NCI-H1694 (cell line): ENCODE measurements around the gene KPNA5.
"Not testable (repeated sequence)": the region's sequence is repeated elsewhere in the genome, so short reads cannot be mapped to it uniquely, and the experiment has no call there.

ENCODE experiments used
- DNase-seq: peaks from one replicate; lab custom pipeline; 2025; lab: John Stamatoyannopoulos, UW

Gene KPNA5

DNA sequence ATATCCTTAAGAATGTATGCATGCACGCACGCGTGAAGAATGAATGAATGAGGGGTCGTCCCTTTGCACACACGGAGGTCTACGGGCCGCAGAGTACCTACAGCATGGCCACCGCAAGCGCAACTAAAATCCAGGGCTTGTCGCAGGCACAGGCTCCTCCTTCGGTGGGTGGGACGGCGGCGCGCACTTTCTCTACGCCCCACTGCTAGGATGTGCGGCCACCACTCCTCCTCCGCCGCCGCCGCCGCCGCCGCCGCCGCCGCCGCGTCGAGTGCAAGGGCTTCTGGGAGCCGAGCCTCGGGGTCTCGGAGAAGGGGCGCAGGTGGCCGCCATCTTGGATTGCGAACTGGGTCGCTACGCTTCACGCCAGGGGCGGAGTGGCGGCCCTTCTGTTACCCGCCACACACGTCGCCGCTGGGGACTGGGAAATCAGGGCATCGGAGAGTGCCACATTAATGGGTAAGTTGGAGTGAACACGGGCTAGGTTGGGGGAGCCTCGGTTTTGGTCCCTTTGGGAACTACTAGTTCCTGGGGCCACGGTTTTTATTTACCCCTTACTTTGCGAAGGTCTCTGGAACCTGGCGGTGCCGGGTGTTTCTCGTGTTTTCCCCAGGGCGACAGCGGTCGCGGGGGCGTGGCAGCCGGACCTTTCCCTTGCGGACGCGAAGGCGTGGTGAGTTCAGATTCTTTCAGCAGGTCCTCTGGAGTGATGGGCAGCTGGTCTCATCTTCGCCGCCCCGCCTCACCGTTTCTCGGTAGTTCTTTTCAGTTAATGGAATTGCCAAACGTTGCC lies at the start of gene KPNA5:
Gene KPNA5 (plus strand): TSS at position 332 of the 793 bp plus-strand sequence. CDS start 124 bp downstream, at position 456.
- DNase-seq, result peak; percentile 77

DNA sequence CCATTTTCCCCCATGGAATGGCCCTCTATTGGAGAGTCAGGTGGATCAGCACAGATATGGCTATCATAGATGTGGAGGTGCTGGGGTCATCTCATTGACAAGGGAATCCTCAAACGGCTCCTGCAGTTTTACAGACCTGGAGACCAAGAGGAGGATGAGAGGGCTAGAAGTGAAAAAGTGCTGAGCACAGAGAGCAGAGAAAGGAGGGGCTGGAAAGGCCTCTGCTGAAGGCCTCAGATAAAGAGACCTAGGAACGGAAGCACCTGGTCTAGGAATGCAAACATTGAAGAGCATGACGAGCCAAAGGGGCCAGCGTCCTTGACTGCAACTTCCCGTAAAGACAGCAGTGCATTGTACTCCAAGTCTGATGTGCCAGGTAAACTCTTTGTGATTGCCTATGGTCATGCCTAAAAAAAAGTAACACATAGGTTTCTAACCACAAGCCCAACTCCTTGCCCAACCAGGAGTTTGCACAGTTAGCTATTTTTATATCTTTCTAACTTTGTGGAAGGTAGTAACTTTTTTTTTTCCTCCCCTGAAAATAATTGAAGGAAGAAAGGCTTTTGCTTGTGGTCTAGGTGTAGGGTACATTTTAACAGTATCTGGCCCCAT lies 49.5 kb upstream of the KPNA5 start:
- no peak for DNase-seq

DNA sequence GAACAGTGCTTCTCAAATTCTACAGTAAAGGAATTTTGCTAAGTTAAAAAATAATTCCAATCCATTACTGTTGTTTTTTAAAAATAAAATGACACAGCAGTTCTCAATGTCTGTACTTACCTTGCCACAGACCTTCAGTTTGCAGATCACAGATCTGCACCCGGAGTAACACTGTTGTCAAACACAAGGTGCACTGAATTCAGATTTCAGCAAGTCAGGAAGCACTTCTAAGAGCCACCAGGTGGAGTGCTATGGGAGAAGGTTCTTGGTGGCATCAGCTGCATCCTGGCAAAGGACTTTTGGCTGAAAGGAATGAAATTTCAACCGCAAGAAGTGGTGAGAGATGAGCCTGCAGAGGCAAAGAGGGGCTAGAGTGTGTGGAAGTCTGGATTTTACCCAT lies 47.3 kb upstream of the KPNA5 start:
- DNase-seq, result no peak

DNA sequence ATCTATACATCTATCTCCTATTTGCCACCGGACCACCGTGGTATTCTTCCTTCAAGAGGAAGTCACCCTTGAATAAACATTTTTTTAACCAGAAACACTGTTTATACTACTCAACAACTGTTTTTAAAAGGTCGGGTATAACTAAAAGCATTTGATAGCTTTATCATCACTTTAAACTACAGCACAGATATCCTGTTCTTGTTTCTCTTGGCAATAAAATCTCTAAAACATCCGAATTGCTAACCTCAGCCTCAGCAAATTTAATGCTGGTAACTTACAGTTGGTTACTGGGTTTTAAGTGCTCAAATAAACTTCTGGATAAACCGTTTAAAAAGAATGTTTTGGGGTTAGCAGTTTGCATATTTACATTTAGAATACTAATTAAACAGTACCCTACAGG lies 32.9 kb upstream of the KPNA5 start:
- DNase-seq, result no peak

DNA sequence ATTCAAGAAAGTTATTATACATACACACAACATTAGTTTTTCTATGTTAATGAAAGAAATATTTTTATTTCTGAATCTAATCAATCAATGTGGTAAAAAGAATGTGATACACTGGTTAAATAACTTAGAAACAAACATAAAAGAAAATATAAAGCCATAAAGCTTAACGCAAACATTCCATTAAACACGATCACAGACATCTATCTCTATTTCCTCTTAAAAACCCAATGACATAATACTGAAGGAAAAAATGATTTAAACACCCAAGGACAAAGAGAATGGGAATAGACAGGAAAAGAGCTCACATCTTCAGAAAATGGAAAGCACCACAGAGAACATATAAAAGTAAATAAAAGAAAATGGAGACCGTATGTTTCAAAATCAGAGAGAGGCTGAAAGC lies 31.9 kb upstream of the KPNA5 start:
- DNase-seq, result no peak

DNA sequence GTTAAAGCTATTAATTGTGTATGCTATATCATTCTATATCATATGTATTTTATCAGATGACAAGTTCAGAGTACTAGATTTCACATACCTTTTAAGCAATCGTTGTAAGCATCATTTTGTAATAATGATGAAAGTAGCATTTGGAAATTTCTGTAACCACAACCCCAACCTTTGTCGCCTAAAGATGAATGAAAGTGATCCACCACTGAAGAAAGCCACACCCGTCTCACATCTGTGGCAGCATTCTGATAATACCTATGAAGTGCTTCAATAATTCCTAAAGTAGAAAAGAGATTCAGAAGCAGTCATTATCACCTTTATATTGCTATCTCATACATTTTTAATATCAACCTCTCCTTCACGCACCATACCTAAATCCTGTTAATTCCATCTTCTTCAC lies 29.1 kb upstream of the KPNA5 start:
- DNase-seq, result no peak

DNA sequence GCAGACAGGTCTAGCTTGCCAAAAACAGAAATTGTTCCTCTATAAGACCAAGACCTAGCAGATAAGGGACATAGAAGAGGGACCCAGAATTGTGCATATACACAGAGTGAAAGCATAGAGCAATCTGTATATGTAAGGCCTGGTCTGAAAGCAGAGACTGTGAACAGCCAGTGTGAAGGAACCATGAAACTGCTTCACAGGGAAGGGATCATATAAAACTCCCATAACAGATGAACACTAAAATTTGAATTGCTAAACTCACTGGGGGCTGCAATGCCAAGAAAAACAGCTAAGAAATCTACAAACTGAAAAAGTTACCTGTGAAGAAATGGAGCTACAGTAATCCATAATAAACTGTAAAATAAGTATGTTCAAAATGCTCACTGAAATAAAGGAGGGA lies 19.4 kb upstream of the KPNA5 start:
- no peak for DNase-seq

DNA sequence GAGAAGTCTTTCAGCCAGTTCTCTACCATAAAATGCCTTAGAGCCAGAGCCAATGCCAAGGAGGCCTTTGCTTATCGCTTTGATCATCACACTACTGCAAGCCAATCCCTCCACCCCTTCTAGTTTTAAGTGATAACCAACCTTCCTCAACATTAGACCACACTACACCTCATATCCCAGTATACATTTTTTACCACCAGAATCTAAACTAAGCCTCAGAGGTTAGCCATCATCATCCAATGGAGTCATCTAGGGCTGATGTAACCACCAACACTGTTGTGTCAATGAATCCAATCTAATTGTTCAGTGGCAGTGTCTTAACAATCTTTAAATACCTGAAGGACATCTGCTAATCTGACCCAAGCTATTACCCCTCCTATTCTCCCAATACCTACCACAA lies 18.8 kb upstream of the KPNA5 start:
- DNase-seq, result no peak

DNA sequence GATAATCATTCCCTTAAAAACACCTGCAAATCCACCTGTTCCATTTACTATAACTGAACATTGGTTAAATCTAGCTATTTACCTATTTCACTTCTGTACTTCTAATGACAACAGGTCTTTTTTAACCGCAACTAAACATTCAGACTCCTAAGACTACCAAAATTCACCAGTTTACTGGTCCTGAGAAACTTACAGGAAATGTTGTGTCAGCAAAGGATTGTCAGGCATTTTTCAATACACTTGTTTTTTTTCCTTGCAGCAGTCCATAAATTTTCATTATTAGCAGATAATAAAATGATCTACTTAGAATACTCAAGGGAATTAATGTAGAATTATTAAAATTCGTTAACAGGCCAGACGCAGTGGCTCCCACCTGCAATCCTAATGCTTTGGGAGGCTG lies 17.7 kb upstream of the KPNA5 start:
- DNase-seq, result no peak

DNA sequence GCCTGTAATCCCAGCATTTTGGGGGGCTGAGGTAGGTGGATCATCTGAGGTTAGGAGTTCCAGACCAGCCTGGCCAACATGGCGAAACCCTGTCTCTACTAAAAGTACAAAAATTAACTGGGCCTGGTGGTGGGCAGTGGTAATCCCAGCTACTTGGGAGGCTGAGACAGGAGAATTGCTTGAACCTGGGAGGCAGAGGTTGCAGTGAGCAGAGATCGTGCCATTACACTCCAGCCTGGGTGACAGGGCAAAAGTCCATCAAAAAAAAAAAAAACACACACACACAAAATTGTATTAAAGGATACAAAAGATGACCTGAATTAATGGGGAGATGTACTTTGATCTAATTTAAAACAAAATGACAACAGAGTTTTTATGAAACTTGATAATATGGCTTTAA lies 16.8 kb upstream of the KPNA5 start:
- not testable (repeated sequence) for DNase-seq

DNA sequence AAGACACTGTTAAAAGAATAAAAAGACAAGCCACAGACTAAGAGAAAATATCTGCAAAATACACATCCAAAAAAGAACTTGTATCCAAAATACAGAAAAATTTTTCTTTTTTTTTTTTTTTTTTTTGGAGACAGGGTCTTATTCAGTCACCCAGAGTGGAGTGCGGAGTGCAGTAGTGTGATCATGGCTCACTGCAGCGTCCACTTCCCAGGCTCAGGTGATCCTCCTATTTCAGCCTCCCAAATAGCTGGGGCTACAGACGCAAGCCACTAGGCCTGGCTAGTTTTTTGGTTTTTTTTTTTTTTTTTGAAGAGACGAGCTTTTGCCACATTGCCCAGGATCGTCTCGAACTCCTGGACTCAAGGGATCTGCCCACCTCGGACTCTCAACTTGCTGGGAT lies 15.5 kb upstream of the KPNA5 start:
- no peak for DNase-seq

DNA sequence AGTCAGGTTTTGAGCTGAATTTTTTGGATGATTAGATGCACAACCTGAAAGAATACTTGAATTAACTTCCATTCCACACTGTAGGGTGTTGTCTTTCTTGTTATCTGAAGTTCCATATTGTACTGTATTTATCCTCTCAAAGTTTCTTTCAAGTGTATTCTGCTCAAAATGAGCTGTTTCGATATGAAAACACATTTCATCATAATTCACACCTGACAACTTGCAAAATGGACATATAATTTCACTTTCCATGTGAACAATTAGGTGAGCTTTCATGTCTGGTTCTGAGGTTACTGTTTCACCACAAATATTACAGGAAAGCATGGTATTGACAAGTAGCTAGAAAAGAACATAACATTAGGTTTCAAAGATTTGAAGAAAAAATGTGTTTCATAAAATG lies 14.1 kb upstream of the KPNA5 start:
- no peak for DNase-seq

DNA sequence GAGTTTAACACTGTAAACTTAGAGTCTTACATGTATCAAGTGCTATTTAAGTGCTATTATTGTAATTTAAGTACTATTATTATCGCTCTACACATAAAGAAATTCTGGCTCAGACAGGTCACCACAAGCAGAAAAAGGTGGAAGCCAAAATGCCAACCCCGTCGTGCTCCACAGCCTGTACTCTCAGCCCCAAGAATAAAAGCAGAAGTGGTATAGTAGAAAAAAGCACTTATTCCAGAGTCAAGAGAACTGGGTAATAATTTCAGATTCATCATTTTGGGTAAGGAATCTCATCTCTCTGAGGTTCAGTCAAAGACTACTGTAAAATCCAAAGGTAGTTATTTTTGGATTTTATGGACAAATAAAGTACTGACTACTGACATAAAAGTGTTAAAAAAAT lies 13.4 kb upstream of the KPNA5 start:
- no peak for DNase-seq

DNA sequence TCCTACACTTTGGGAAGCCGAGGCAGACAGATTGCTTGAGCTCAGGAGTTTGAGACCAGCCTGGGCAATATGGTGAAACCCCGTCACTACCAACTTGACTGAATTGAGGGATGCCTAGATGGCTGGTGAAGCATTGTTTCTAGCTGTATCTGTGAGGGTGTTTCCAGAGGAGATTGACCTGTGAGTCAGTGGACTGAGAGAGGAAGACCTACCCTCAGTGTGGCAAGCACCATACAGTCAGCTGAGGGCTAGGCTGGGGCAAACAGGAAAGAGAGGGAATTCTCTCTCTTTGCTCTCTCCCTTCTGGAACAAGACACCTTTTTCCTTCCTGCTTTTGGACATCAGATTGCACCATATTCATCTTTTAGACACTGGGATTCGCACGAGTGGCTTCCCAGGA lies 8.7 kb upstream of the KPNA5 start:
- DNase-seq, result no peak

DNA sequence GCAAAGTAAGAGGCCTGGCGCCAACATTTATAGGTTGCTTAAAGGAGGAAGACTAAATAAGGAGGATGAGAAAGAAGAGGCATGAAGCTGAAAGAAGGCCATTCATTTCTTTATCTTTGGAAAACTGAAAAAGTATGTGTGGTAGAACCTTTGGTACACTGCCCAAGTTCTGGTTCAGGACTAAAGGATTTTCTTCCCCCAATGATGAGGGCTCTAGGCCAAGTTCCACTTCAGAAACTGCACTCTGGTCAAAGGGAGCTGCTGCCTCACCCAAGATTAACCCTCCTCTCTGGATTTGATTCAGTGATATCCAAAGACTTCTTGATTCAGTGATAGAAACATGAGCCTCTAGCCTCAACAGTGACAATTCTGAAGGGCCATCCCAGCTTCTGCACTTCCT lies 5.0 kb upstream of the KPNA5 start:
- no peak for DNase-seq

DNA sequence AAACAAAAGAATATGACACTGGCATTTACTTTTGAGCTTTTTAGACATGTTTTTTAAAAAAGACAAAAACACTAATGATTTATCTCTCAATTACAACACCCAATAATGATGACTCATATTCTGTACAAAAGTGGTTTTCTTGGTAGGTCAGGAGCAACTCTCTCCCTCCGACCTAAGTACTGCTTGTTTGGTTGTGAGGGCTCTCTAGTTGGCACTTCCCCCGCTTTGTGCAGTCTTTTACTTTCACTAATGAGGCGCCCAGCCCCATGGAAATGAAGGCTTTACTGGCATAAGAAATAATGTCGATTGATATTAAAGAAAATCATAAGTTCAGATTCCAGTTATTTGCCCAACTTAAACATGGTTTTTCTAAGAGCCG lies 1.3 kb downstream of the KPNA5 start:
- no peak for DNase-seq

DNA sequence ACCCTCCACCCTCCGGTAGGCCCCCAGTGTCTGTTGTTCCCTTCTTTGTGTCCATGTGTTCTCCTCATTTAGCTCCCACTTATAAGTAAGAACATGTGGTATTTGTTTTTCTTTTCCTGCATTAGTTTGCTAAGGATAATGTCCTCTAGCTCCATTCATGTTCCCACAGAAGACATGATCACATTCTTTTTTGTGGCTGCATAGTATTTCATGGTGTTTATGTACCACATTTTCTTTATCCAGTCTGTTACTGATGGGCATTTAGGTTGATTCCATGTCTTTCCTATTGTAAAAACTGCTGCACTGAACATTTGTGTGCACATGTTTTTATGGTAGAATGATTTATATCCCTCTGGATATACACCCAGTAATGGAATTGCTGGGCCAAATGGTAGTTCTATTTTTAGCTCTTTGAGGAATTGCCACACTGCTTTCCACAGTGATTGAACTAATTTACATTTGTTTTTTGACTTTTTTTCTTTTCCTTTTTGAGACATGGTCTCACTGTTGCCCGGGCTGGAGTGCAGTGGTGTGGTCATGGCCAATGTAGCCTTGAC lies 4.5 kb downstream of the KPNA5 start:
- no peak for DNase-seq

DNA sequence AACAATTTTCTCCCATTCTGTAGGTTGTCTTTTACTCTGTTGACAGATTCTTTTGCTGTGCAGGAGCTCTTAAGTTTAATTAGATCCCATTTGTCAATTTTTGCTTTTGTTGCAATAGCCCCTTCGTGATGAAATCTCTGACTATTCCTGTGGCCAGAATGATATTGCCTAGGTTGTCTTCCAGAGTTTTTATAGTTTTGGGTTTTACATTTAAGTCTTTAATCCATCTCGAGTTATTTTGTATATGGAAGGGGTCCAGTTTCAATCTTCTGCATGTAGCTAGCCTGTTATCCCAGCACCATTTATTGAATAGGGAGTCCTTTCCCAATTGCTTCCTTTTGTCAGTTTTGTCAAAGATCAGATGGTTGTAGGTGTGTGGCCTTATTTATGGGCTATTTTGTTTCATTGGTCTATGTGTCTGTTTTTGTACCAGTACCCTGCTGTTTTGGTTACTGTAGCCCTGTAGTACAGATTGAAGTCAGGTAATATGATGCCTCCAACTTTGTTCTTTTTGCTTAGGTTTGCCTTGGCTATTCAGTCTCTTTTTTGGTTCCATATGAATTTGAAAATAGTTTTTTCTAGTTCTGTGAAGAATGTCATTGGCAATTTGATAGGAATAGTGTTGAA lies 5.6 kb downstream of the KPNA5 start:
- DNase-seq, result not testable (repeated sequence)

DNA sequence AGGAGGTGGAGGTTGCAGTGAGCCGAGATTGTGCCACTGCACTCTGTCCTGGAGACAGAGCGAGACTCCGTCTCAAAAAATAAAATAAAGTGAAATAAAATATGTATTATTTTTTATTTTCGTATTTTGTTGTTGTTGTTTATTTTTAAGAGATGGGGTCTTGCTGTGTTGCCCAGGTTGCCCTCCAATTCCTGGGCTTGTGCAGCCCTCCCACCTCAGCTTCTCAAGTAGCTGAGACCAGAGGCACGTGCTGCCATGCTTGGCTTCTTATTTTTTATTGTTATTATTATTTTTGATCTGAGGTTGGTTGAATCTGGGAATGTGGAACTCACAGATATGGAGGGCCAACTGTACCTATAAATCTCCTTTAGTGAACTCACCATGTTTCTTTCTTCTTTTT lies 10.1 kb downstream of the KPNA5 start:
- DNase-seq, result no peak

DNA sequence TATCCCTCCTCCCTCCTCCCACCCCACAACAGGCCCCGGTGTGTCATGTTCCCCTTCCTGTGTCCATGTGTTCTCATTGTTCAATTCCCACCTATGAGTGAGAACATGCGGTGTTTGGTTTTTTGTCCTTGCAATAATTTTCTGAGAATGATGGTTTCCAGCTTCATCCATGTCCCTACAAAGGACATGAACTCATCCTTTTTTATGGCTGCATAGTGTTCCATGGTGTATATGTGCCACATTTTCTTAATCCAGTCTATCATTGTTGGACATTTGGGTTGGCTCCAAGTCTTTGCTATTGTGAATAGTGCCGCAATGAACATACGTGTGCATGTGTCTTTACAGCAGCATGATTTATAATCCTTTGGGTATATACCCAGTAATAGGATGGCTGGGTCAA lies 11.9 kb downstream of the KPNA5 start:
- not testable (repeated sequence) for DNase-seq

DNA sequence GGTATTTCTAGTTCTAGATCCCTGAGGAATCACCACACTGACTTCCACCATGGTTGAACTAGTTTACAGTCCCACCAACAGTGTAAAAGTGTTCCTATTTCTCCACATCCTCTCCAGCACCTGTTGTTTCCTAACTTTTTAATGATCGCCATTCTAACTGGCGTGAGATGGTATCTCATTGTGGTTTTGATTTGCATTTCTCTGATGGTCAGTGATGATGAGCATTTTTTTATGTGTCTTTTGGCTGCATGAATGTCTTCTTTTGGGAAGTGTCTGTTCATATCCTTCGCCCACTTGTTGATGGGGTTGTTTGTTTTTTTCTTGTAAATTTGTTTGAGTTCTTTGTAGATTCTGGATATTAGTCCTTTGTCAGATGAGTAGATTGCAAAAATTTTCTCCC lies 12.3 kb downstream of the KPNA5 start:
- DNase-seq, result not testable (repeated sequence)

DNA sequence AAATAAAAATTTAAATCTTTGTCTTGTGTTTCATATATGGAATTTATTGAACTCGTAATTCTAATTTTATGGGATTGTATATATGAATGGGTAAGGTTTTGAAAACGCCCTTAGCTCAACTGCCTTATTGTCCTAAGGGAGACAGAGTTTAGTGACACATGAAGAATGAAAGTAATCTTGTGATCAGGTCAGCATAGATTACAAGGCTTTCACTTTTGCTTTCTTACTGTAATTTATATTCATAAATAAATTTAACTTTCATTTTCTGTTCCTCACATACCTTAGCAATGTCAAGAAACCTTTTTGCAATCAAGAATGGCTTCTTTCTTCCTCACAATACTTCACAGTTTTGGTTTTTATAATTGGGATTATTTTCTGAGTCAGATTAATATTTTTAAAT lies 14.4 kb downstream of the KPNA5 start:
- DNase-seq, result no peak

DNA sequence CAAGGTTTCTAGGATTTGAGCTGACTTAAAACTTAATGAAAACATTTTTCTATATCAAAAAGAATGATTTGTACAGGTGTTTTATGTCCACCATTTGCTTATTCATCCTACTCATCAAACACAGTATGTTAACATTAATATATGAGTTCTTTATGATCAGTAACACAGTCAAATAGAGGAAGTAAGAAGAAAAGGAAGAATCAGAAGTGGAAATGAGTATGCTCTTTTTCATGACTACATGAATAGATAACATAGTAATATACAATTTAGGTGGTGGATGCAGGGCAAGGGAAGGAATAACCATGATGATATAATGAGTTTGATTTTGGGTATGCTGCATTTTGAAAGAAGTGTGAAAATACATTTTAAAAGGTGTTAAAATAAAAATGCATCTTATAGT lies 16.5 kb downstream of the KPNA5 start:
- DNase-seq, result no peak
